DND-41 (cell line): ENCODE measurements around the gene LRRC58.
"Not testable (repeated sequence)": the region's sequence is repeated elsewhere in the genome, so short reads cannot be mapped to it uniquely, and the experiment has no call there.

ENCODE experiments used
- ATAC-seq: fragments of 200-7000 bp; cut with Tn5 transposase; 3 replicates; pipeline ENCODE4 v1.9.1; 2021; ENCODE audit warnings: low read depth; ENCODE audit not compliant: insufficient read depth
- DNase-seq: peaks from one replicate; pipeline ENCODE4 v3.0.0-alpha.2; 2020
- H2AFZ ChIP-seq: 2 replicates; pipeline ENCODE4 v1.6.0; 2012; ENCODE audit warnings: low read depth, low read length
- H3K27ac ChIP-seq: 2 replicates; pipeline ENCODE4 v1.5.1; 2012; ENCODE audit warnings: low read length, inconsistent platforms
- H3K27me3 ChIP-seq: fragments of 200-600 bp; sonication (generic); 2 replicates; pipeline ENCODE4 v1.6.0; 2012; ENCODE audit warnings: low read length, mild to moderate bottlenecking, inconsistent platforms; ENCODE audit not compliant: insufficient read depth, poor library complexity
- H3K36me3 ChIP-seq: 2 replicates; pipeline ENCODE4 v1.5.1; 2012; ENCODE audit warnings: low read length, inconsistent platforms; ENCODE audit not compliant: insufficient read depth
- H3K4me1 ChIP-seq: 2 replicates; pipeline ENCODE4 v1.5.1; 2012; ENCODE audit warnings: mild to moderate bottlenecking, low read length; ENCODE audit not compliant: insufficient read depth
- H3K4me2 ChIP-seq: 2 replicates; pipeline ENCODE4 v1.6.0; 2012; ENCODE audit warnings: mild to moderate bottlenecking, moderate library complexity, low read length, inconsistent platforms; ENCODE audit not compliant: insufficient read depth
- H3K4me3 ChIP-seq, 2 experiments: fragments of 200-600 bp in 1 of 2; shearing (Covaris generic) in 1 of 2; 2 replicates each; pipeline ENCODE4 v1.5.1; 2012 to 2016; ENCODE audit warnings: inconsistent platforms in 2 of 2, low read length in 2 of 2, mild to moderate bottlenecking in 2 of 2, low read depth in 1 of 2, moderate library complexity in 1 of 2
- H3K79me2 ChIP-seq: 2 replicates; pipeline ENCODE4 v1.6.0; 2012; ENCODE audit warnings: low read length, inconsistent platforms; ENCODE audit not compliant: insufficient read depth
- H3K9ac ChIP-seq: 2 replicates; pipeline ENCODE4 v1.6.0; 2012; ENCODE audit warnings: low read depth, mild to moderate bottlenecking, inconsistent platforms, low read length, moderate library complexity
- H3K9me3 ChIP-seq: 2 replicates; pipeline ENCODE4 v1.5.1; 2012; ENCODE audit warnings: low read length, moderate library complexity, mild to moderate bottlenecking, inconsistent platforms; ENCODE audit not compliant: insufficient read depth, severe bottlenecking
- H4K20me1 ChIP-seq: 2 replicates; pipeline ENCODE4 v1.6.0; 2012; ENCODE audit warnings: low read length; ENCODE audit not compliant: insufficient read depth
- EZH2 ChIP-seq: IDR thresholded peaks from 3 replicates; pipeline ENCODE4 v1.6.1; 2012; ENCODE audit warnings: borderline replicate concordance, low read depth, mild to moderate bottlenecking, moderate library complexity, low read length, inconsistent platforms; ENCODE audit not compliant: severe bottlenecking
- TF ChIP-seq, protein P1 (sequence below): IDR thresholded peaks from 2 replicates; pipeline ENCODE4 v1.5.1; 2012; ENCODE audit warnings: borderline replicate concordance, low read length, moderate library complexity, mild to moderate bottlenecking; ENCODE audit not compliant: poor library complexity, severe bottlenecking; ENCODE audit errors: extremely low read depth

LRRC58 gene

DNA sequence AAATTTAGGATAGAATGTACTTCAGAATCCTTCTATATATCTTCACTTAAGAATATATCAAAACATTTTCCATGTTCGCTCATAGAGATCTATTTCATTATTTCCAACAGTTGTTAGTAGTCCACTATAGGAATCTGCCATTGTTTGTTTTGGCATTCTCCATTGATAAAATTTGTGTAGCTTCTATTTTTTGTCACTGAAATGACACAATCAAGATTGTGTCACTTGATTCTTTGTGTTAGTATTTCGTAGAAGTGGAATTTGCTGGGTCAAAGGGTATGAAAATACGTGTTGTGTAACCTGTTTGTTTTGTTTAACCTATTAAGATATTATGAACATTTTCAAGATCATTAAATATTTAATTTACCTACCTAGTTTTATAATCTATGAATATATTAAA is 48.2 kb downstream of the LRRC58 start:
- ATAC-seq = no peak
- H3K9ac ChIP-seq = no peak overlapping the region
- no peaks in the 10 kb centered on the region for H4K20me1 ChIP-seq
- H3K36me3 ChIP-seq = no peaks in the 10 kb centered on the region
- H3K27me3 ChIP-seq = no peaks in the 10 kb centered on the region
- no peaks in the 10 kb centered on the region for H3K4me1 ChIP-seq
- no peak overlapping the region for H3K4me3 ChIP-seq
- no peaks in the 10 kb centered on the region for H3K79me2 ChIP-seq
- no peak for DNase-seq
- H3K27ac ChIP-seq = no peak overlapping the region
- no peak overlapping the region for H3K4me2 ChIP-seq
- H3K9me3 ChIP-seq = no peaks in the 10 kb centered on the region
- no peak overlapping the region for H2AFZ ChIP-seq
- no peak for TF ChIP-seq EZH2
- TF ChIP-seq, protein P1, sequence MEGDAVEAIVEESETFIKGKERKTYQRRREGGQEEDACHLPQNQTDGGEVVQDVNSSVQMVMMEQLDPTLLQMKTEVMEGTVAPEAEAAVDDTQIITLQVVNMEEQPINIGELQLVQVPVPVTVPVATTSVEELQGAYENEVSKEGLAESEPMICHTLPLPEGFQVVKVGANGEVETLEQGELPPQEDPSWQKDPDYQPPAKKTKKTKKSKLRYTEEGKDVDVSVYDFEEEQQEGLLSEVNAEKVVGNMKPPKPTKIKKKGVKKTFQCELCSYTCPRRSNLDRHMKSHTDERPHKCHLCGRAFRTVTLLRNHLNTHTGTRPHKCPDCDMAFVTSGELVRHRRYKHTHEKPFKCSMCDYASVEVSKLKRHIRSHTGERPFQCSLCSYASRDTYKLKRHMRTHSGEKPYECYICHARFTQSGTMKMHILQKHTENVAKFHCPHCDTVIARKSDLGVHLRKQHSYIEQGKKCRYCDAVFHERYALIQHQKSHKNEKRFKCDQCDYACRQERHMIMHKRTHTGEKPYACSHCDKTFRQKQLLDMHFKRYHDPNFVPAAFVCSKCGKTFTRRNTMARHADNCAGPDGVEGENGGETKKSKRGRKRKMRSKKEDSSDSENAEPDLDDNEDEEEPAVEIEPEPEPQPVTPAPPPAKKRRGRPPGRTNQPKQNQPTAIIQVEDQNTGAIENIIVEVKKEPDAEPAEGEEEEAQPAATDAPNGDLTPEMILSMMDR = no peak

DNA sequence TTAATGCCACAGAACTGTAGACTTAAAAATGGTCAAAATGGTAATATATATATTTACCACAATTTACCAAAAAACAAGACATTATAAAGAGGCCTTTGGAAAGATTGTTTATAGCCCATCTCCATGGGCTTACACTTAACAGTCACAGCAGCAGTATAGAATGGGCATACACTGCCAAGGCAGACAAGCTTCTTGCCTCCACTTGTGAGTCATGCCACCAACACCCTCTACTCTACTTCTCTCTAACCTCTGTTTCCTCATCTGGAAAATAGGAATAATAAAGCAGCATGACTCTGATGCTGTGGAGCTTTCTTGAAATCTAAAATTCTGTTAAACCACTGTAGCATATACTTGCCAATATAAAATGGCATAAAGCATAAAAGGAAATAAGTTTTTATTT is 49.8 kb downstream of the LRRC58 start:
- ATAC-seq = no peak
- no peak overlapping the region for H3K9ac ChIP-seq

DNA sequence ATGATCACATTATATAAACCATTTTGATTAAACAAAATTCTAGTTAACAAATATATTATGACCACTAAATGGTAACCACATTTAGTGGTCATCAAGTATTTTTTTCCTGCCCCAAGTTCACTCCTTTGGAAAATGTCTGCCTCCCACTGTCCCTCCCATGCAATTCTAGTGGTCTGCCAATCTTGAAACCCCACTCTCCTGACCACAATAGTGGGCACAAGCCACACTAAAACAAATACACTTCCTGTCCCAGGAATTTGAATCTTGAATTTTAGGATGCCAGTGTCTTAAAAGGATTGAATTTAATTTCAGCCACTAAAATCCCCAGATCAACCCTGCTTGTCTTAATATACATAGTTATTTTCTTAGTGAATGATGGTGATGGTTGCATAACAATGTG is 50.2 kb downstream of the LRRC58 start:
- H3K79me2 ChIP-seq = no peaks in the 10 kb centered on the region
- no peak for ATAC-seq
- H3K4me3 ChIP-seq = no peak overlapping the region
- no peak for TF ChIP-seq EZH2
- TF ChIP-seq, protein P1 = no peak
- no peak overlapping the region for H3K9ac ChIP-seq
- no peak overlapping the region for H3K4me2 ChIP-seq
- no peak overlapping the region for H2AFZ ChIP-seq
- no peaks in the 10 kb centered on the region for H3K4me1 ChIP-seq
- H3K9me3 ChIP-seq = no peaks in the 10 kb centered on the region
- H4K20me1 ChIP-seq = no peaks in the 10 kb centered on the region
- no peak for DNase-seq
- no peak overlapping the region for H3K27ac ChIP-seq
- H3K36me3 ChIP-seq = no peaks in the 10 kb centered on the region
- H3K27me3 ChIP-seq = no peaks in the 10 kb centered on the region

More for the DNA sequence above, 49.8 kb downstream of the LRRC58 start:
- no peak overlapping the region for H3K27ac ChIP-seq
- H3K4me3 ChIP-seq = no peak overlapping the region
- no peaks in the 10 kb centered on the region for H3K4me1 ChIP-seq
- H3K4me2 ChIP-seq = no peak overlapping the region
- no peaks in the 10 kb centered on the region for H3K79me2 ChIP-seq
- no peaks in the 10 kb centered on the region for H3K9me3 ChIP-seq
- H2AFZ ChIP-seq = no peak overlapping the region
- TF ChIP-seq, protein P1 = no peak
- DNase-seq = no peak
- H3K27me3 ChIP-seq = no peaks in the 10 kb centered on the region
- no peaks in the 10 kb centered on the region for H3K36me3 ChIP-seq
- H4K20me1 ChIP-seq = no peaks in the 10 kb centered on the region

DNA sequence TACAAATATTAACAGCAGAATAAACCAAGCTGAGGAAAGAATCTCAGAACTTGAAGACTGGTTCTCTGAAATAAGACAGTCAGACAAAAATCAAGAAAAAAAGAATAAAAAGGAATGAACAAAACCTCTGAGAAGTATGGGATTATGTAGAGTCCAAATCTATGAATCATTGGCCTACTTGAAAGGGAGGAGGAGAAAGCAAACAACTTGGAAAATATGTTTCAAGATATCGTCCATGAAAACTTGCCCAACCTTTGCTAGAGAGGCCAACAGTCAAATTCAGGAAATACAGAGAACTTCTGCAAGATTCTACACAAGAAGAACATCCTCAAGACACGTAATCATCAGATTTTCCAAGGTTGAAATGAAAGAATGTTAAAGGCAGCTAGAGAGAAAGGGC is 57.6 kb downstream of the LRRC58 start:
- not testable (repeated sequence) for H3K9me3 ChIP-seq, H3K4me2 ChIP-seq, H3K36me3 ChIP-seq, H3K79me2 ChIP-seq, H2AFZ ChIP-seq, H3K9ac ChIP-seq, DNase-seq, H4K20me1 ChIP-seq, H3K27me3 ChIP-seq, H3K27ac ChIP-seq, H3K4me3 ChIP-seq, ATAC-seq, H3K4me1 ChIP-seq
